ENCODE data around the gene NAALADL2.
"Not testable (repeated sequence)": the region's sequence is repeated elsewhere in the genome, so short reads cannot be mapped to it uniquely, and the experiment has no call there.

NAALADL2 gene

DNA sequence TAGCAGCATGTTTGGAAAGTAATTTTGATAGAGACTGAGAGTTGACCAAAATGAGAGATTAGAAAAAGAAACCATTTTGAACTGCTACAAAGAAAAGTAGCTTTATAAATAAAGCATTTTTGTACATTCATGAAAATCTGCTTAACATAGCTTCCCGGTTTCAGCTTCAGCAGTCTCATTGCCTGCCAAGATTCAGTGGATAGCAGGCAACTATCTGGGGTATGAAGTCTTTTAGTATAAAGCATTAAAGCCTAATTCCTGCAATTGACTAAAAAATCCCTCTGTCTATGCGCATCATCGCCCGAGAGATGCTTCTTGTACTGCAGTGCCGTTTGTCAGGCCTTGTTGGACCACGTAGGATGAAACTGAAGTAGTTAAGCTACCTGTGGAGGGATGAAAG is 588.4 kb downstream of the NAALADL2 start:
- DNase-seq: no peak

DNA sequence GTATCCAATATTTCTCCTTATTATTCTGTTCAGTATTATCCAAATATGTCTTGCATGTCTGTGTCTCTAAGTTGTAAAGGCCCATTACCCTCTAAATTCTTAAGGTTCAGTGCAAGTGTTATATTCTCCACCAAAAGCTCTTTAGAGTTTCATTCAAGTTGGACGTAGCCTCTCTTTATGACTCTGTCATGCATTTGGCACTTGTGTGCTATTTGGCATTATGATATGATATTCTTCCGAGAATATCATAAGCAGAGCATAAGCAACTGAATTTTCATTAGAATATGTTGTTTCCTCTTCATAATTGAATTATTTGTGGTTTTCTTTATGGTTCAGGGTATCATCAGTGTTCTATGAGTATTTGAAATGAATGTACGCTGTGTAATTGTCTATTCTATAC is 594.2 kb downstream of the NAALADL2 start:
- DNase-seq: no peak

DNA sequence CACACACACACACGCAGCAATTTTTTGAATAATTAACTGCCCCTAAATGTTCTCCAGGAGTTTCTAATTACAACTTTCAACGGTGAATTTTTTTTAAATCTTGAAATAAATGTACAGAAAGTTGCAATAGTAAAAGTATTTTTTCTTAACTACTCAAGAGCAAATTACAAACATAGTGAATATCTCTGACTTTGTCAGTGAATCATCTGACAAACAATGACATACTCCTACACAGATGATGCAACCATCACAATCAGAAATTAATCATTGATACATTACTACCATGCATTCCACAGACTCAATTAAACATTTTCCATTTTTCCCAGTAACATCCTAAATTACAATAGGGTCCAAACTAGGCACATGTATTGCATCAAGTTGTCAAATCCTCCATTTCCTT is 597.3 kb downstream of the NAALADL2 start:
- no peak for DNase-seq

DNA sequence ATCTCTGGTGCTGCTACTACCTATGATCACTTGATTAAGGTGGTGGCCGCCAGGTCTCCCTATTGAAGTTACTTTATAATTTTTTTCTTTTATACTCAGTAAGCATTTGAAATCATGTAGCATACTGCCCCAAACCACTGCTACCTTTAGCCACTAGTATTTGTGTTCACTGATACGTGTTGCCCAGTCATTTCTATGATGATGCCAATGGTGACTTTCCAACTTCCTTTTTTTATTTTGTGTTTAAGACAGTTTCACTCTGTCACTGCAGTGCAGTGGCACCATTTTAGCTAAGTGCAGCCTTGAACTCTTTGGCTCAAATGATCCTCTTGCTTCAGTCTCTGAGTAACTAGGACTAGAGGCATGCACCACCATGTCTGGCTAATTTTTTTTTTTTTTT is 598.2 kb downstream of the NAALADL2 start:
- DNase-seq: no peak

DNA sequence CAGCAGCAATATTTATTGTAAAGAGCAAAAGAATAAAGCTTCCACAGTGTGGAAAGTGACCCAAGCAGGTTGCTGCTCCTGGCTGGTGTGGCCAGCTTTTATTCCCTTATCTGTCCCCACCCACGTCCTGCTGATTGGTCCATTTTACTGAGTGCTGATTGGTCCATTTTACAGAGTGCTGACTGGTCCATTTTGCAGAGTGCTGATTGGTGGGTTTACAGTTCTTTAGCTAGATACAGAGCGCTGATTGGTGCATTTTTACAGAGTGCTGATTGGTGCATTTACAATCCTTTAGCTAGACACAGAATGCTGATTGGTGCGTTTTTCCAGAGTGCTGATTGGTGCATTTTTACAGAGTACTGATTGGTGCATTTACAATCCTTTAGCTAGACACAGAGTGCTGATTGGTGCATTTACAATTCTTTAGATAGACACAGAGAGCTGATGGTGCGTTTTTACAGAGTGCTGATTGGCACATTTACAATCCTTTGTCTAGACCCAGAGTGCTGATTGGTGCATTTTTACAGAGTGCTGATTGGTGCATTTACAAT is 601.8 kb downstream of the NAALADL2 start:
- not testable (repeated sequence) for DNase-seq

DNA sequence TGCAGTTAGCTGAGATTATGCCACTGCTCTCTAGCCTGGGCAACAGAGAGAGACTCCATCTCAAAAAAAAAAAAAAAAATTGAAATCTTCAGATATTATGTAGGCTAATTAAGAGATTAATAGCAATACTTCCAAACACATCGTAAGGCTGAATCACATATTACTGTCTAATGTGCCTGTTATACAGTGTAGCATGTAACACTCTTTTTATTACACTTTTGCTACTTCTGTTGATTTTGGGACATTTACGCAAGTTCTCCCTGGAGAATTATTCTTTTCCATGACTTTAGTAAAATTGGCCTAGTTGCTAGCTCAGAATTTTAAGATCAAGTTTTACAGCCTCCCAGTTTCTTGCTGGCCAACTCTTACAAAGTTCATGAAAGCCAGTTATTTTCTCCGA is 605.2 kb downstream of the NAALADL2 start:
- DNase-seq: no peak

DNA sequence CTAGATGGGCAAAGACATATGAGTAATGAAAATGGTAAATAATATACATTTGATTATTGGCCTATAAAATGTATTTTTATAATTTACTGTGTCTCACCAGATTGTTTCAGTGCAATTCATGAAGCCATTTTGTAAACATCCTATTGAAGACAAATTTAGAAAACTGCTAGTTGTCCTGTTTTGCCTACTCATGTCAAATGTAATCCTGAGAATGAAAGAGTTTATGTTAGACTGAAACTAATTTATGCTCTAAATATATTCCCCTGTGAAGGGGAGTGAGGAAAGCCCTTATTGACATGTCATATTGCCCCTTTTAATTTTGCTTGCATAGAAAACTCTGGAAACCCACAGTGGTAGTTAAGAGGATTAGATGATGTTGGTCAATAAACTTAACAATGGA is 610.0 kb downstream of the NAALADL2 start:
- no peak for DNase-seq

DNA sequence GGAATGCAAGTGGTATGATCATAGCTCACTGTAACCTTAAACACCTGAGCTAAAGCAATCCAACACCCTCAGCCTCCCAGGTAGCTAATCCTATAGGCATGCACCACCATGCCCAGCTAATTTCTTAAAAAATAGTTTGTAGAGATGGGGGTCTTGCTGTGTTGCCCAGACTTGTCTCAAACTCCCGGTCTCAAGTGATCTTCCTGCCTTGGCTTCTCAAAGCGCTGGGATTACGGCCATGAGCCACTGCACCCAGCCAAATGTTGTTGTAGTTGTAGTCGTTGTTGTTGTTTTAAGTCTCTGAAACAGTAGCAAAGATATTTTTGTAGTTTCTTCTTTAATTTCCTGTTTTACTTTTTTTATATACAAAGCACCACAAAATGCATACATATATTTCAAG is 616.6 kb downstream of the NAALADL2 start:
- no peak for DNase-seq

DNA sequence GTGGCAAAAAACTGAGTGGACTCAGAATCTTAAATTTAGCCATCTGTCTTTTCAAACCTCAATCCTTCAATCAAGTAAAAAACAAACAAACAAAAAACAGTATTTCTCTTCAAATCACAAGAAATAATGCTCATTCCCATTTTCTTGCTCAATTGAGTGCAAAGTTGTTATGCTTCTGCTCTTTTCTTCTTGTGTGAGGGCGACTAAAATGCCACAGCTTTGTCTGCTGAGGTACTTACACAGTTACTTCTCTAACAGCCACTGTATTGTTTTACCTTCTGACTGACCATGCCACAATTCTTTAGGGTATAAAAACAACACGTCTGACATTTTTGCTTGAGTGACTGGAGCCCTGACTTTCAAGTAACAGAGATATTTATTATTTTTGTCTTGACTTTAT is 617.4 kb downstream of the NAALADL2 start:
- no peak for DNase-seq

DNA sequence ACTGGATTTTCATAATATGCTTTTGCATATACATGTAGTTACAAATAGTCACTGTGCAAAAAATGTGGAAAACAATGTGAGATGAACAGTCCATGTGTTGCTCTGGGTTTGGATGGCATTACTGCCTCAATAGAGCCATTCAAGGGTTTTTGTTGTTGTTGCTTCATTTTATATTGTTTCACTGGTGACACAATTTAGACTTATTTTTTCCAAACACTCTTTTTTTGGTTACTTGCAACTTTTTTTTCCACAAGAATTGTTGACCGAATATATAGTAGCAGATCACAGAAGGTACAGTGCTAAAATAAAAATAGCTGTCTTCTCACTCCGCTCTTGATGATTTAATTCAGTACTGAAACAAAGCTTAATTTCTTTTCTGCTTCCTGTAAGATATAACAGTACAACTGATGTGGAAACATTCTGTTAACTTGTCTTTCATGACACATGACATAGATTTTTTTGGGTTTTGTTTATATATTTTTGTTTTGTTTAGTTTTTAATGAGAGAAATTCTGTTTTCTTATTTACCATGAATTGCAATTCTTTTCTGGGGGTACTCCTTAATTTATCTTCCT is 618.6 kb downstream of the NAALADL2 start:
- DNase-seq: no peak

DNA sequence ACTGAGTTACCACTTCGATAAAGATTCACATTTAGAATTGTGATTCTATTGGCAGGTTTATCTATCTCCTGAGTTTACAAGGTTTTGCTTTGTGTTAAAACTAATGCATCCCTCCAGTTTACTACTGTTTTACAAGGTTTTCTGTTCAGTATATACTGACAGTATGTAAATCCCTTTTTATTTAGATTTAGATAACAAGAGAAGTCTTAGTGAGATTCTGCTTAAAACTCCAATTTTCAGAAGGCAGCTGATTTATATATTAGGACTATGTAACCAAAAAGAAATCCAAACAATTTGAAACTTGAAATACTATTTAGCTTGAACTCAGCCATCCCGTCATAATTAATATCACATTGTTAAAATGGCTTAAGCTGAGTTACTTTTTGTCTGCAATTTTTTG is 619.2 kb downstream of the NAALADL2 start:
- DNase-seq: no peak

DNA sequence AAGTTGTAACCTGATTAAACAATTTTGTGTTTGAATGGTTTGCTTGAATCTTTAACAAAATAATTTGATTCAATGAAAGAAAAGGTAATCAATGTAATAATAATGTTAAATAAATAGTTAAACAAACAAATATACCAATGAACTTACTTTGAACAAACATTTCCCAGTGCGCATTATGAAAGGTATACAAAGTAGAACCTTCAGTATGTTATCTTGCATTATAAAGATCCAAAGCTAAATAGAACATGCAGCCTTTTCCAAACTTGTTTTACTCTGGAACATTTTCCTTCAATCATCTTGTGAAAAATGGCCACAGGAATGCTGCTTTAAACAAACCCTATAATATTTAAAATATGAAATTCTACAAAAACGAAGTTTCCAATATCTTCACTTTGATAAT is 620.0 kb downstream of the NAALADL2 start:
- no peak for DNase-seq

DNA sequence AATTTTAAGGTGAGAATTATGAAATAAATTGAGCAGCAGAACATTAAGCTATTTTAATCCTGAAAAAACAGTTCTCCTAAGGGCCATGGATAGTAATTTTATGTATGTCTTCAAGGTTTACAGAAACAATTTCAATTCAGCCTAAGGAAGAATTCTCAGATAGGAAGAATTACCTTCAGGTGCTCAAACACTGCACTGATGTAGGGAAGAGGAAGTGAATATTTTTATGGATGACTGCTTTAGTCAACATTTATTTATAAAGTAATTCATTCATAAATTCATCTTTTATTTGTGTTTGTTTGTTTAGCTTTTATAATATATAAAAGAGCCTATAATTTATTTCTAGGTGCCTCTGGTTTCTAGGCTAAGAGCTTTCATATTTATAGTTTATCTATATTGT is 620.7 kb downstream of the NAALADL2 start:
- DNase-seq: no peak

DNA sequence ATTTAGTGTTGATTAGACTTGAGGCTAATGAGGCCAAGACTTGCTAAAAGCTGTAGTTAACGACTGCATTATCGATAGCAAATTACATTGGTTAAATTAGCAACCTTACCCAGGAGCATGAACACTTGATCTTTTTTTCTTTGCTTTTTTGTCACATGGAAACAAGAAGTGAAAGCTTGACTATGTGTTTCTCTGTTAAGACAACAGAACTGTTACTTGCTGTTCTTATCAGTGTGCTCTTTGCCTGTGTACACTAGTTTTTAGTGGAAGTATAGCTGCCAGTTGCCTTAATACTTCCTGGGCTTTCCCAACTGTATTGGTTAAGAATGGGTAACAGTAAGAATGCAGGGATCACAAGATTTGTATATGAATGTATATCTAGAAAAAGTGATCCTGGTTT is 625.5 kb downstream of the NAALADL2 start:
- no peak for DNase-seq

DNA sequence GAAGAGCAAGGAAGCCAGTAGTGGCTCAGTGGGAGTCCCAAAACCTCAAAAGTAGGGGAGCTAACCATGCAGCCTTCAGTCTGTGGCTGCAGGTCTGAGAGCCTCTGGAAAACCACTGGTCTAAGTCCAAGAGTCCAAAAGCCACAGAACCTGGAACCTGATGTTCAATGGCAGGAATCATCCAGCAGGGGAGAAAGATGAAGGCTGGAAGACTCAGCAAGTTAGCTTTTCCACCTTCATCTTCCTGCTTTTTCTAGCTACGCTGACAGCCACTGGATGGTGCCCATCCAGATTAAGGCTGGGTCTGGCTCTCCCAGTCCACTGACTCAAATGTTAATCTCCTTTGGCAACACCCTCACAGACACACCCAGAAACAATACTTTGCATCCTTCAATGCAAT is 626.3 kb downstream of the NAALADL2 start:
- no peak for DNase-seq

DNA sequence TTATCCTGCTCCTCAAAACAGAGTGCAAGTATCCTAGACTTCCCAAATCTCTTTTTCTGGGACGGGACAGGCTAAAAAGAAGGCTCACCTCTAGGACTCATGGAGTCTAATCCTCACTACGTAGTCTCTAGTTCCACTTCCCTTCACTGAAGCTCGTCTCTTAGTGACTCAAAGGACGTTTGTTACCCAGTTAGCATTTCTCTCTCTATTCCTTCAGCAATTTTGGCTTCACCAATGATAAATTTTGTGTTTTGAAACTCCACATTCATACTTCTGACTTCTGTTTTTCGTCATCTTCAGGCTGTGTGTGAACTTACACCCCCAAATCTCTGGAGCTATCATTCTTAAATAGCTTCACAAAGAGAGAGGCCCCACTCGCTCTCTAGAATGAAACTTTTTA is 627.1 kb downstream of the NAALADL2 start:
- no peak for DNase-seq

DNA sequence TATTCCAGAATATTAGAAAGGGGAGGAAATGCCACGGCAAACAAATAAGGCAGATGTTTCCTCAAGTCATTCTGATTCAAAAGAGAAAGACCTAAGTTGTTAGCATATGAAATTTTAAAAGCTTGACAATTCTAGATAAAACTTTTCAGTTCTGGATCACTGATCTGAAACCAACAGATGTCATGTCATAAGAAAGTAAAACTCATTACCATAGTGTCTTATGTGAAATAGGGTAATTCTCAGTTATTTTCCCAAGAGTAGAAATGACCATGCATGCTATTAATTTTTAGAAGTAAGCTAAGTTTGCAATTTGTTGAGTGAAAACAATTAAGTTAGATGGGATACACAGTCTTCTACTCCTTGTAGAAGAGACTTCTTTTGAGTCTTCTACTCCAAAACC is 630.3 kb downstream of the NAALADL2 start:
- DNase-seq: no peak

DNA sequence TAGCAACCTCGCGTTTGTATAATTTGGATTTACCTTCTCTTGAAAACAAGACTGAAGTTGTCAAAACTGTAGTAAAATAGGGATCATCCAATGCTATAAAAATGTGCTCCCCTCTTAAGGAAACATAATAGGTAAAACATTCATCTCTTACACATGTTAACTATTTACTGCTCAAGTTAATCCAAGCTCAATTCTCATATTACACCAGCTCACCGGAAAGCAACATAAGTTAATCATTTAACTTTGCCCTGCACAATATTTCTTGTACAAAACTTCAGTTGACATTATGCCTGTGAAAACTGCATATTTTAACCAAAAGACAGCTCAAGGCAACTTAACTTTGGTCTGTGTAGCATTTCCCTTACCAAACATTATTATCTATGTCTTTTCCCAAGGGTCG is 634.2 kb downstream of the NAALADL2 start:
- no peak for DNase-seq

DNA sequence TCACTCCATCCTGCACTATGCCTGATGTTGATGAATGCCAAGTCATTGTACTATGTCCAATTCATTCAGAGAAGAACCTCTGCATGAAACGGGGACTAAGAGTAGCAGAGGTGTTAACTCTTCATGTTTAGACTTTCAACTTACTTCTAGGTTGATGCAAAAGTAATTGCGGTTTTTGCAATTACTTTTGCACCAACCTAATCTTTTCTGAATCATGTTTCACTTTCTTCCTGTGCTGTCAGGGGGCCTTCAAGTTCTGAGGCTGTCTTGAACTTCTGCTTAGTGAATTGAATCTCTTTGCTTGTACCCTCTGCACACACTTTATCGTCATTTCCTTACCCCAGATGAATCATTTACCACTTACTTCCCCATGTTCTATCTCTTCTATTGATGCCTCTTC is 636.2 kb downstream of the NAALADL2 start:
- no peak for DNase-seq

DNA sequence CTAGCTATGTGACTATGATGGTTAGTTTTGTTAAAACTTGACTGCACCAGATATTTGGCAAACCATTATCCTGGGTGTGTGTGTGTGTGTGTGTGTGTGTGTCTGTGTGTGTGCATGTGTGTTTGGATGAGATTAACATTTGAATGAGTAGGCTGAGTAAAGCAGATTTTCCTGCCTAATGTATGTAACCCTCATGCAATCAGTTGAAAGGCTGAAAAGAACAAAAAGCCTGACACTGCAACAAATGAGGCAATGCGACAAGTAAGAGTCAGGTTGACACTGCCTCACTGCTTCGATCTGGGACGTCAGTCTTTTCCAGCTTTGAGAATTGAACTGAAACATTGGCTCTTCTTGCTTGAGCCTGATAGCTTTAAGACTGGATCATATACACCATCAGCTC is 643.0 kb downstream of the NAALADL2 start:
- DNase-seq: no peak

DNA sequence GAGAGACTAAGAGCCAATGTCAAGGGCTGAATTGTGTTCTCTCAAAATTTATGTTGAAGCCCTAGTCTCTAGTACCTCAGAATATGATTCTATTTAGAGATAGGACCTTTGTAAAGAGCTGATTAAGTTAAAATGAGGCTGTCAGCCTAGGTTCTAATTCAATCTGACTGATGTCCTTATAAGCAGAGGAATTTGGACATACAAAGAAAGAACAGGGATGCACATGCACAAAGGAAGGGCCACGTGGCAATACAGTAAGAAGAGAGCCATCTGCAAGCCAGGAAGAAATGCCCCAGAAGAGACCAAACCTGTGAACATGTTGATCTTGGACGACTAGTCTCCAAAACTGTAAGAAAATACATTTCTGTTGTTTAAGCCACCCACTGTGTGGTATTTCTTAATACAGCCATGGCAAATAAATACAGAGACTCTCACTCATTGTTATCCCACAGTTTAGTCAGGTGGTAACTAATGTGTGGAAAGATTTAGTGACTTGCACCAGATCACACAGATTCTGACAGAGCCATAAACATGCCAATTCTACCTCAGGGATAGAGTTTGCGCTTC is 652.2 kb downstream of the NAALADL2 start:
- DNase-seq: no peak

DNA sequence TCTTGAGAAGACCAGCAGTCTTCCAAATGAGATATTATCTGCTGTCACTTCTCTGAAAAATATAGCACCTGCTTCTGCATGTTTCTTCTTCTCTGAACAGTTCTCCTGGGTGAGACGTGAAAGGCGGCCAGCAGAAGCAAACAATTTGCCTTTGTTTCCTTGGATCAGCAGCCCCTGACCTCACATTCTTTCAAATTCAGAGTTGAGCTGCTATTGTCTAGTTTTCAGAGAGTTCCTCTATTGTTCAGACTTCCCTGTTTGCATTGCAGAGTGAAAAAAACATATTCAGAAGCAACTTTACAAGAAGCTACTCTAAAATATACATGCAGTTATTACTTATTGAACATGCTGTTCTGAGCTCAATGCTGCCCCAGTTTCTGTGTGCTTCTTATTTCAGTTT is 653.6 kb downstream of the NAALADL2 start:
- no peak for DNase-seq

DNA sequence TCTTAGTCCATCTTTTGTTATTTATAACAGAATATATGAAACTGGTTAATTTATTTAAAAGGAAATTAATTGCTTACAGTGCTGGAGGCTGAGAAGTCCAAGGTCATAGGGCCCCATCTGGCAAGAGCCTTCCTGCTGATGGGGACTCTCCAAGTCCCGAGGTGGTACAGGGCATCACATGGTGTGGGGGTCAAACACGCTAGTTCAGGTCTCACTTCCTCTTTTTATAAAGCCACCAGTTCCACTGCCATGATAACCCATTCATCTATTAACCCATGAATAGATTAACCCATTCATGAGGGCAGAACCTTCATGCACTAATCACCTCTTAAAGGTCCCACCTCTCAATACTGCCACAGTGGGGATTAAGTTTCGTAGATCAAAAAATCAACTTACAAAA is 659.3 kb downstream of the NAALADL2 start:
- no peak for DNase-seq

DNA sequence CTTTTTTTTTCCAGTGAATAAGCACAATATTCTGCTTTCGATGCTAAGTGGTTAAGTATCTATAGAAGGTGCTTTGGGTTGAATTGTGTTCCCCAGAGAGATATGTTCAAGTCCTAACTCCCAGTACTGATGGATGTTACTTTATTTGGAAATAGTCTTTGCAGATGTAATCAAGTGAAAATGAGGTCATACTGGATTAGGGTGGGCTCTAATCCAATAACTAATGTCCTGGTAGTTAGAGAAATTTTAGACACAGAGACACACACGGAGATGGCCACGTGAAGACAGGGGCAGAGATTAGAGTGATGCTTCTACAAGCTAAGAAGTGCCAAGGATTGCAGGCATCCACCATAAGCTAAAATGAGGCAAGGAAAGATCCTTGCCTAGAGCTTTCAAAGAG is 662.3 kb downstream of the NAALADL2 start:
- DNase-seq: no peak

DNA sequence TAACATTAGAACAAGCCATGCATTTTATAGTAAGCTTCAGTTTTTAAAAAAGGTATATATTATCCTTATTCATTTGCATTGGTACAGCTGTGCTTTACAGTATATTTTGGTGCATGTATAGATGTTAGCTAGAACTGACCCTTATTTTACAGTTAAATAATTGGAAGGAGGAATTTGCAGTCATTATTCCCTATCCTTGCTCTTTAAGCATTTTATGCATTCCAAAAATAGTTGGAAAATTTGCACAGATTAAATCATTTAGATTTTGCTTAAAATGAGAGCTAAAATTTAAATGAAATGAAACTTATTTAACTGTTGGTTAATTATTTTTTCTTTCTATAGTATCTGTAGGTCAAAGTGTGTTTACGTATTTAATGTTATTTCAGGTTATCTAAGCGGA is 667.1 kb downstream of the NAALADL2 start:
- no peak for DNase-seq
